GM13976 (cell line): ENCODE measurements around the gene CELF6.

ENCODE experiments used
- DNase-seq: peaks from one replicate; pipeline ENCODE4 v3.0.0; 2012; ENCODE audit warnings: low spot score
- in situ Hi-C: fragments of 300-500 bp; cut with MboI; formaldehyde crosslinking; loops from one replicate; pipeline ENCODE4 v1.12.0; 2022; ENCODE audit warnings: low sequenced_read_pairs, mixed read lengths, inconsistent platforms; ENCODE audit not compliant: unreplicated experiment
- TF ChIP-seq, protein P1 (sequence below): IDR thresholded peaks from 2 replicates; pipeline ENCODE4 v1.5.1; 2012; ENCODE audit warnings: borderline replicate concordance, mild to moderate bottlenecking; ENCODE audit not compliant: insufficient read depth; ENCODE audit errors: extremely low read depth, missing control alignments, control extremely low read depth

The CELF6 gene

GRCh38 chr15:72239652-72240051, 80.3 kb downstream of the CELF6 start:
- in situ Hi-C loops: no loop called here
- DNase-seq: no peak
- TF ChIP-seq, protein P1, sequence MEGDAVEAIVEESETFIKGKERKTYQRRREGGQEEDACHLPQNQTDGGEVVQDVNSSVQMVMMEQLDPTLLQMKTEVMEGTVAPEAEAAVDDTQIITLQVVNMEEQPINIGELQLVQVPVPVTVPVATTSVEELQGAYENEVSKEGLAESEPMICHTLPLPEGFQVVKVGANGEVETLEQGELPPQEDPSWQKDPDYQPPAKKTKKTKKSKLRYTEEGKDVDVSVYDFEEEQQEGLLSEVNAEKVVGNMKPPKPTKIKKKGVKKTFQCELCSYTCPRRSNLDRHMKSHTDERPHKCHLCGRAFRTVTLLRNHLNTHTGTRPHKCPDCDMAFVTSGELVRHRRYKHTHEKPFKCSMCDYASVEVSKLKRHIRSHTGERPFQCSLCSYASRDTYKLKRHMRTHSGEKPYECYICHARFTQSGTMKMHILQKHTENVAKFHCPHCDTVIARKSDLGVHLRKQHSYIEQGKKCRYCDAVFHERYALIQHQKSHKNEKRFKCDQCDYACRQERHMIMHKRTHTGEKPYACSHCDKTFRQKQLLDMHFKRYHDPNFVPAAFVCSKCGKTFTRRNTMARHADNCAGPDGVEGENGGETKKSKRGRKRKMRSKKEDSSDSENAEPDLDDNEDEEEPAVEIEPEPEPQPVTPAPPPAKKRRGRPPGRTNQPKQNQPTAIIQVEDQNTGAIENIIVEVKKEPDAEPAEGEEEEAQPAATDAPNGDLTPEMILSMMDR: no peak

DNA sequence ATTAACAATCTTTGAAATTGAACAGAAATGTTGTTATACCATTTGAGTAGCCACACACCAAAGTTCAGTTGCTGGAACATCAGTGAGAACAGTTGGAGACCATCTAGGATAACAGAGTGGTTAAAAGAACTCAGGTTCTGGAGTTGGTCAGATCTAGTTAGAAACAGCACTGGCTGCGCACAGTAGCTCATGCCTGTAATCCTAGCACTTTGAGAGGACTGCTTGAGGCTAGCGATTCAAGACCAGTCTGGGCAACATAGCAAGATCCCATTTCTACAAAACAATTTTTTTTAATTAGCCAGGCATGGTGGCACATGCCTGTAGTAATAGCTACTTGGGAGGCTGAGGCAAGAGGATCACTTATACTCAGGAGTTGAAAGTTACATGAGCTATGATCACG, 81.4 kb downstream of the CELF6 start:
- no peak for DNase-seq
- in situ Hi-C loops: no loop called here
- TF ChIP-seq, protein P1: no peak

DNA sequence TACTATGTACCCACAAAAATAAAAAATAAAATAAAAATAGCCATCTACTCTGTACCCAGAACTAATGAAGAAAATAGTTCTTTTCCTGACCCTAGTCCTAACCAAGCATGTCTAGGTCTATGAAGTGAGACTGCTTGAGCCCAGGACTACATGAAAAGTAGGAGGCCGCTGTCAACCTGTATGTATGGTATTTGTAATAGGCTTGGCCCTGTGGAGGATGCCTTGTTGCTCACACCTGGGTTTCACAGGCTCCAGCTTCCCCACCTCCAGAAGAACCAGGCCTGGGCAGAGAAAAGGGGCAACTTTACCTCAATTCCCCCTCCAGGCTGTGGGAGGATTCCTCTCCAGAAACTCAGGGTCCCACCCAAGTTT, 82.1 kb downstream of the CELF6 start:
- TF ChIP-seq, protein P1: no peak
- in situ Hi-C loops: no loop called here
- no peak for DNase-seq

- in situ Hi-C loops: no loop called here
- DNase-seq: peak; percentile 53
- TF ChIP-seq, protein P1: no peak
These were observed 82.7 kb downstream of the CELF6 start for GRCh38 chr15:72237029-72237852.

GRCh38 chr15:72236381-72237003, 83.5 kb downstream of the CELF6 start:
- in situ Hi-C loops: no loop called here
- DNase-seq: no peak

GRCh38 chr15:72235298-72235697, 84.7 kb downstream of the CELF6 start:
- in situ Hi-C loops: no loop called here
- TF ChIP-seq, protein P1: no peak
- no peak for DNase-seq

More at GRCh38 chr15:72236381-72237003, 83.5 kb downstream of the CELF6 start:
- TF ChIP-seq, protein P1: no peak
